ENCODE measurements around the gene CEP70. TPM values are rescaled to one million over a fixed set of nuclear protein-coding genes. Genes with fewer than 3 reads are reported as not detected.
"Not testable (repeated sequence)": the region's sequence is repeated elsewhere in the genome, so short reads cannot be mapped to it uniquely, and the experiment has no call there.

CEP70 gene
- total RNA-seq, 4 donors from 2014 or later, result 10.2 to 13.5 (median 12.2) TPM

GRCh38 chr3:138560501-138560900, 33.6 kb downstream of the CEP70 start:
- WGBS, 2 donors, result 95 to 100% methylated on average over 6 of the region's 6 CpGs
- H3K4me3 ChIP-seq (ENCODE audit: low read depth, poor library complexity, severe bottlenecking), result no peak overlapping the region
- intact Hi-C loops (cut with DNase I; ENCODE audit: low total_unique reads), result no loop called here
- no peak for DNase-seq (ENCODE audit: low spot score in 2 of 2)
- no peak for TF ChIP-seq POLR2A (IDR thresholded peaks at IDR 0.05)
- TF ChIP-seq CTCF (IDR thresholded peaks at IDR 0.05), result no peak

GRCh38 chr3:138559134-138559533, 34.9 kb downstream of the CEP70 start:
- TF ChIP-seq POLR2A (IDR thresholded peaks at IDR 0.05), result no peak
- TF ChIP-seq CTCF (IDR thresholded peaks at IDR 0.05), result no peak
- intact Hi-C loops (cut with DNase I; ENCODE audit: low total_unique reads), result no loop called here
- WGBS, 2 donors, result 69 to 96% methylated on average over 4 of the region's 4 CpGs

GRCh38 chr3:138554775-138555174, 39.3 kb downstream of the CEP70 start:
- H3K4me3 ChIP-seq (ENCODE audit: low read depth, poor library complexity, severe bottlenecking); intact Hi-C loops (cut with DNase I; ENCODE audit: low total_unique reads); DNase-seq (ENCODE audit: low spot score in 2 of 2): not testable (repeated sequence)
- 94 to 98% methylated on average over 5 of the region's 5 CpGs for WGBS, 2 donors

More at GRCh38 chr3:138559134-138559533, 34.9 kb downstream of the CEP70 start:
- DNase-seq (ENCODE audit: low spot score in 2 of 2), result no peak
- H3K4me3 ChIP-seq (ENCODE audit: low read depth, poor library complexity, severe bottlenecking), result no peak overlapping the region

GRCh38 chr3:138550958-138551357, 43.1 kb downstream of the CEP70 start:
- WGBS, 2 donors, result 87 to 97% methylated on average over 2 of the region's 2 CpGs
- H3K4me3 ChIP-seq (ENCODE audit: low read depth, poor library complexity, severe bottlenecking); intact Hi-C loops (cut with DNase I; ENCODE audit: low total_unique reads); DNase-seq (ENCODE audit: low spot score in 2 of 2): not testable (repeated sequence)

GRCh38 chr3:138549179-138549977, 44.7 kb downstream of the CEP70 start:
- WGBS, 2 donors, result 95 to 96% methylated on average over 14 of the region's 14 CpGs
- intact Hi-C loops (cut with DNase I; ENCODE audit: low total_unique reads), result no loop called here

GRCh38 chr3:138547342-138547975, 46.6 kb downstream of the CEP70 start:
- H3K4me3 ChIP-seq (ENCODE audit: low read depth, poor library complexity, severe bottlenecking), result no peak overlapping the region
- 94 to 96% methylated on average over 2 of the region's 2 CpGs for WGBS, 2 donors
- intact Hi-C loops (cut with DNase I; ENCODE audit: low total_unique reads), result no loop called here
- TF ChIP-seq CTCF (IDR thresholded peaks at IDR 0.05) (no peak), POLR2A (IDR thresholded peaks at IDR 0.05) (no peak)
- DNase-seq (ENCODE audit: low spot score in 2 of 2), result no peak

More at GRCh38 chr3:138549179-138549977, 44.7 kb downstream of the CEP70 start:
- DNase-seq (ENCODE audit: low spot score in 2 of 2), result no peak
- TF ChIP-seq CTCF (IDR thresholded peaks at IDR 0.05) (no peak), POLR2A (IDR thresholded peaks at IDR 0.05) (no peak)
- H3K4me3 ChIP-seq (ENCODE audit: low read depth, poor library complexity, severe bottlenecking), result no peak overlapping the region
